Gastrocnemius medialis (tissue), 4 donors: ENCODE data around the gene RPL19. TPM values are rescaled to one million over a fixed set of nuclear protein-coding genes. Genes with fewer than 3 reads are reported as not detected.

Experiments used
- ATAC-seq, 2 donors: fragments of 150-250 bp; one replicate each; pipeline ENCODE4 v1.9.1; 2016
- DNase-seq, 2 donors: peaks; one replicate each; pipeline ENCODE4 v3.0.0-alpha.2; 2019
- H3K27ac ChIP-seq, 4 donors: fragments of 200-600 bp; sonication (generic); 1 replicate in 1 of 4; 2 replicates in 3 of 4; pipeline ENCODE4 v1.5.1; 2016 to 2018; ENCODE audit warnings: mild to moderate bottlenecking in 2 of 4, moderate library complexity in 1 of 4
- H3K27me3 ChIP-seq, 3 donors: fragments of 200-600 bp; sonication (generic) in 2 of 3; 1 replicate in 1 of 3; 2 replicates in 2 of 3; pipeline versions ENCODE4 v1.5.1 to v1.6.0; 2016 to 2019; ENCODE audit warnings: mild to moderate bottlenecking in 1 of 3, moderate library complexity in 1 of 3
- H3K36me3 ChIP-seq, 2 donors: fragments of 200-600 bp; sonication (generic) in 1 of 2; one replicate each; pipeline ENCODE4 v1.5.1; 2017 to 2018
- H3K4me1 ChIP-seq, 2 donors: fragments of 200-600 bp; sonication (generic) in 1 of 2; one replicate each; pipeline ENCODE4 v1.5.1; 2016 to 2017; ENCODE audit warnings: mild to moderate bottlenecking in 2 of 2
- H3K4me3 ChIP-seq, 4 donors: fragments of 200-600 bp; sonication (generic) in 3 of 4; 1 replicate in 1 of 4; 2 replicates in 3 of 4; pipeline ENCODE4 v1.5.1; 2016 to 2019; ENCODE audit warnings: mild to moderate bottlenecking in 2 of 4
- H3K9me3 ChIP-seq, 3 donors: fragments of 200-600 bp; sonication (generic) in 2 of 3; 1 replicate in 1 of 3; 2 replicates in 2 of 3; pipeline ENCODE4 v1.5.1; 2016 to 2019
- CTCF ChIP-seq, 5 experiments: fragments of 450-650 bp in 3 of 5; fragments of 200-600 bp in 2 of 5; sonication (generic) in 2 of 5; IDR thresholded peaks in 4 of 5; conservative IDR thresholded peaks in 1 of 5; 1 replicate in 4 of 5; 2 replicates in 1 of 5; pipeline ENCODE4 v1.5.1; 2016 to 2019; ENCODE audit warnings: antibody characterized with exemption in 5 of 5, mild to moderate bottlenecking in 3 of 5, moderate library complexity in 3 of 5
- POLR2A ChIP-seq, 2 donors: fragments of 450-650 bp; IDR thresholded peaks; one replicate each; pipeline ENCODE4 v1.6.1; 2017; ENCODE audit warnings: antibody characterized with exemption in 2 of 2, mild to moderate bottlenecking in 2 of 2, moderate library complexity in 2 of 2
- in situ Hi-C, 4 donors: fragments of 200-750 bp; cut with MboI; loops; one replicate each; pipeline versions ENCODE4 v1.15.0 to v1.8.0; 2017; ENCODE audit warnings: low sequenced_read_pairs in 4 of 4
- intact Hi-C: fragments of 100-400 bp; cut with DNase I; formaldehyde crosslinking; loops from one replicate; pipeline ENCODE4 v1.15.1; 2023; ENCODE audit warnings: low total_unique reads
- total RNA-seq, 4 donors: library from RNA; depleted of rRNA; stranded (reverse); fragments of >200 nt; gene quantifications; one replicate each; pipeline versions ENCODE4 v1.1.0 to v1.2.3, GENCODE V29; 2016

RPL19 gene
- total RNA-seq, 4 donors from 2014 or later = 1,960 to 2,584 (median 2,358) TPM

- Histone ChIP-seq H3K36me3 (peaks cover 0 to 81% of the 10 kb centered on the region in 2 donors), H3K4me1 (peaks cover 28 to 32% of the 10 kb centered on the region in 2 donors), H3K4me3 (no peak overlapping the region), H3K9me3 (no peaks in the 10 kb centered on the region), H3K27me3 (no peaks in the 10 kb centered on the region), H3K27ac (peak overlapping the region; percentile 42 to 96 (median 72))
- intact Hi-C loops = no loop called here
- no peak for TF ChIP-seq CTCF (IDR thresholded peaks at IDR 0.05 in 4 of 5, conservative IDR thresholded peaks at IDR 0.05 in 1 of 5)
- DNase-seq = no peak
- in situ Hi-C loops = no loop called here
- no peak for ATAC-seq
These were observed 12.8 kb upstream of the RPL19 start for GRCh38 chr17:39187152-39187830.

- no peaks in the 10 kb centered on the region for H3K9me3 ChIP-seq
- TF ChIP-seq CTCF (IDR thresholded peaks at IDR 0.05 in 4 of 5, conservative IDR thresholded peaks at IDR 0.05 in 1 of 5) = no peak
- peak; percentile 38 to 45 for TF ChIP-seq POLR2A (IDR thresholded peaks at IDR 0.05)
- H3K4me1 ChIP-seq = peaks cover 60 to 72% of the 10 kb centered on the region in 2 donors
- in situ Hi-C loops (no loop called here), intact Hi-C loops (loop anchor here (10.0 kb wide), 2 partner anchors 473 to 1153 kb away; partner anchors contain the start of genes PNMT and TCAP)
- DNase-seq = peak; percentile 85 to 95
- H3K27me3 ChIP-seq = no peaks in the 10 kb centered on the region
- H3K4me3 ChIP-seq = peak overlapping the region; percentile 48 to 62 (median 54)
- H3K36me3 ChIP-seq = peaks cover 0 to 35% of the 10 kb centered on the region in 2 donors
- peak overlapping the region; percentile 87 to 99 (median 94) for H3K27ac ChIP-seq
- peak; percentile 53 to 54 for ATAC-seq
These were observed 8.2 kb upstream of the RPL19 start for GRCh38 chr17:39191750-39192510.

- Histone ChIP-seq H3K4me3 (peak overlapping the region; percentile 50 to 62 (median 55)), H3K9me3 (no peaks in the 10 kb centered on the region), H3K4me1 (peaks cover 58 to 68% of the 10 kb centered on the region in 2 donors), H3K27ac (peak overlapping the region; percentile 87 to 99 (median 94)), H3K27me3 (no peaks in the 10 kb centered on the region), H3K36me3 (peaks cover 0 to 25% of the 10 kb centered on the region in 2 donors)
- peak in 1 of 2 donors; percentile 54 for DNase-seq
- TF ChIP-seq POLR2A (IDR thresholded peaks at IDR 0.05) (no peak), CTCF (IDR thresholded peaks at IDR 0.05 in 4 of 5, conservative IDR thresholded peaks at IDR 0.05 in 1 of 5) (no peak)
- in situ Hi-C loops = no loop called here
- intact Hi-C loops = loop anchor here (10.0 kb wide), 2 partner anchors 472 to 1152 kb away; partner anchors contain the start of genes PNMT and TCAP
- no peak for ATAC-seq
These were observed 7.2 kb upstream of the RPL19 start for GRCh38 chr17:39192901-39193300.

- TF ChIP-seq POLR2A (IDR thresholded peaks at IDR 0.05) (peak; percentile 62 to 70), CTCF (IDR thresholded peaks at IDR 0.05 in 4 of 5, conservative IDR thresholded peaks at IDR 0.05 in 1 of 5) (no peak)
- H3K27me3 ChIP-seq = no peaks in the 10 kb centered on the region
- H3K27ac ChIP-seq = peak overlapping the region; percentile 87 to 99 (median 94)
- H3K9me3 ChIP-seq = no peaks in the 10 kb centered on the region
- in situ Hi-C loops (no loop called here), intact Hi-C loops (loop anchor here (10.0 kb wide), 2 partner anchors 471 to 1151 kb away; partner anchors contain the start of genes PNMT and TCAP)
- peaks cover 60 to 70% of the 10 kb centered on the region in 2 donors for H3K4me1 ChIP-seq
- H3K36me3 ChIP-seq = peaks cover 0 to 21% of the 10 kb centered on the region in 2 donors
- ATAC-seq (peak; percentile 47 to 55), DNase-seq (peak; percentile 83 to 93)
- H3K4me3 ChIP-seq = peak overlapping the region; percentile 50 to 62 (median 55)
These were observed 6.7 kb upstream of the RPL19 start for GRCh38 chr17:39193346-39193745.
